Aorta (tissue), 5 donors: ENCODE measurements around the gene ANKRD1. TPM values are rescaled to one million over a fixed set of nuclear protein-coding genes. Genes with fewer than 3 reads are reported as not detected.
A peak's percentile ranks its signal among the peaks of the same experiment; 100 is the strongest.
"Not testable (repeated sequence)": the region's sequence is repeated elsewhere in the genome, so short reads cannot be mapped to it uniquely, and the experiment has no call there.

Source experiments
- ATAC-seq: fragments of 200-7000 bp; cut with Tn5 transposase; one replicate; pipeline ENCODE4 v1.9.1; 2022; ENCODE audit warnings: moderate library complexity; ENCODE audit not compliant: low FRiP score
- DNase-seq, 2 donors: peaks; one replicate each; pipeline ENCODE4 v3.0.0-alpha.2; 2020
- H3K27ac ChIP-seq, 2 donors: one replicate each; pipeline ENCODE4 v1.5.1; 2013; ENCODE audit warnings: low read length in 2 of 2, mild to moderate bottlenecking in 2 of 2, moderate library complexity in 2 of 2, control low read depth in 1 of 2, inconsistent platforms in 1 of 2, low read depth in 1 of 2
- H3K27me3 ChIP-seq, 2 donors: one replicate each; pipeline ENCODE4 v1.6.1; 2013; ENCODE audit warnings: control low read depth in 1 of 2, low read length in 1 of 2, mild to moderate bottlenecking in 1 of 2, moderate library complexity in 1 of 2; ENCODE audit not compliant: insufficient read depth in 2 of 2, control insufficient read depth in 1 of 2
- H3K36me3 ChIP-seq, 2 donors: one replicate each; pipeline ENCODE4 v1.6.1; 2013; ENCODE audit warnings: control low read depth in 1 of 2, low read length in 1 of 2, mild to moderate bottlenecking in 1 of 2; ENCODE audit not compliant: insufficient read depth in 2 of 2, control insufficient read depth in 1 of 2
- H3K4me1 ChIP-seq, 2 donors: one replicate each; pipeline ENCODE4 v1.6.1; 2013; ENCODE audit warnings: low read length in 2 of 2, control low read depth in 1 of 2, mild to moderate bottlenecking in 1 of 2, moderate library complexity in 1 of 2; ENCODE audit not compliant: insufficient read depth in 2 of 2, control insufficient read depth in 1 of 2
- H3K4me3 ChIP-seq, 2 donors: one replicate each; pipeline ENCODE4 v1.5.1; 2013; ENCODE audit warnings: low read length in 2 of 2, control low read depth in 1 of 2, mild to moderate bottlenecking in 1 of 2
- H3K9me3 ChIP-seq: one replicate; pipeline ENCODE4 v1.6.1; 2013; ENCODE audit warnings: mild to moderate bottlenecking, low read length; ENCODE audit not compliant: control insufficient read depth
- WGBS, 2 donors: extraction: QIAGEN DNeasy Blood & Tissue Kit; methylation state at CpG; one replicate each; pipeline ENCODE4 v1.1.7; 2013; 5-methylcytosine and 5-hydroxymethylcytosine counted together
- intact Hi-C, 2 donors: fragments of 100-400 bp; cut with DNase I; formaldehyde crosslinking; loops; one replicate each; pipeline versions ENCODE4 v1.14.2 to v1.15.0; 2022
- polyA plus RNA-seq, 2 donors: library from polyadenylated mRNA; stranded (reverse); fragments of 200-250 nt; gene quantifications; one replicate each; pipeline ENCODE4 v1.2.3, GENCODE V29; 2013
- total RNA-seq, 2 donors: library from RNA; stranded (reverse); fragmentation: NEBNext Ultra II Directional; extraction: Animal tissue kit (Norgen Biotek cat#: 25700); gene quantifications; one replicate each; pipeline ENCODE4 v1.2.1, GENCODE V29; 2021
- donor health status: healthy with polysubstance abuse.
- donor health status: Bipolar disorder and iron deficiency.
- donor health status: DM: no; HTN: no; CAD: no.
- donor health status: DM: no; HTN: no; CAD: no.
- donor health status: DM: yes; HTN: yes; CAD: no.

The ANKRD1 gene
- total and polyA plus RNA-seq, 4 donors, result 0.30 to 62.9 (median 21.5) TPM

DNA sequence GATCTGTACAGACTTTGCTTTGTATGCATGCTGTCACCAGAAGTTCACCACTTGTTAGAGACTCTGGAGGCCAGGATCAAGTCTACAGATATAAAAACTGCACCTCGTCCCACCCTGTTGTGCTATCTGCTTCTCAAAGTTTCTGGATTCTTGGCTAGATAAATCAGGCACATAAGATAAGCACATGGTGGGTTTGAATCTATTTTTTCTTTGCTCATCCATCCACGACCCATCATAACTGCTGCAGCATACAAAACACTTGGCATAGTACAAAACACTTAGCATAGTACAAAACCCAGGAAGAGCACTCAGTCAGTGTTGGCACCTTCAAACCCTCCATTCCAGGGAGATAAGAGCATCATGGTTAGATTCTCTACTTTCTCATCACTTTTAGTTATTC lies 42.4 kb upstream of the ANKRD1 start:
- Histone ChIP-seq H3K36me3 (no peaks in the 10 kb centered on the region), H3K4me1 (no peaks in the 10 kb centered on the region), H3K4me3 (no peak overlapping the region), H3K27me3 (no peaks in the 10 kb centered on the region), H3K9me3 (no peaks in the 10 kb centered on the region), H3K27ac (no peak overlapping the region)
- intact Hi-C loops, result no loop called here
- DNase-seq (no peak), ATAC-seq (no peak)
- WGBS, 2 donors, result 89 to 93% methylated on average over 2 of the region's 2 CpGs

DNA sequence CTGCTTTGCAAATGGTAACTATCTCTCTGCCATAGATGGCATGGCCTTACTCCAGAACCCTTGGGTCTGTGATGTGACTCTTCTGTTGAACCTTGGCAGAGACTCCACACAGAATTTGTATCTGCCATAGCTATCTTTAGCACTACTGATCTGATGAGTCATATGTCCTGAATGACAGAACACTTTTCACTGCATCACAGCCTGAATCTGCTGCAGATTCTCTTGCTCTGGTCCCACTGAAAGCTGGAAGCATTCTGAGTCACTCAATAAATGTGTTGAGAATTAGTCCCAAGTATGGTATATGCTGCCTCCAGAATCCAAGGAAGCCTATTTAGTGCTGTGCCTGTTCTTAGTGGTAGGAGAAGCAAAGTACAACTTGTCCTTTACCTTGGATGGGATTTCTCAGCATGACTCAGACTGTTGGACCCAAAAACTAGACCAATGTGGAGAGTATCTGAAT lies 39.5 kb upstream of the ANKRD1 start:
- H3K36me3 ChIP-seq, result no peaks in the 10 kb centered on the region
- H3K27ac ChIP-seq, result peak overlapping the region; percentile 57 to 91
- H3K4me3 ChIP-seq, result no peak overlapping the region
- ATAC-seq, result peak; percentile 79
- no peaks in the 10 kb centered on the region for H3K27me3 ChIP-seq
- intact Hi-C loops, result no loop called here
- no peak for DNase-seq
- H3K9me3 ChIP-seq, result no peaks in the 10 kb centered on the region
- H3K4me1 ChIP-seq, result peaks cover 0 to 4% of the 10 kb centered on the region in 2 donors

DNA sequence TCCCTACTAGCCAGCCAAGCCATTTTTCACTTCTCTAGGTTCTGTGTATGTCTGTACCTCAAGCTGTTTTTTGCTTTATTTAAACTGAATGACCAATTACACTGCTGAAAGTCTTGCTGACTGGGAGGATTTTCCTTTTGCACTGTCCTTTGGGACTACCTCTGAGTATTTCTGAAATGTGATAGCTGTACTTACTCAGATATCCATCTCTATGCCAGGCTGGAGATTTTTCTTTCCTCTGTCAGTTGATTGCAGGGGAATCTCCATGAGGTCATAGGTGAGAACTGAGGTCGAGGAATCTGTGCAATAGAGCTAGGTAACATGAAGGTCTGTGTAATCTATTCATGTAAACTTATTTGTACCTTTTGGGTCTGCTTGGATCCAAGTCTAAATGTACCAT lies 38.9 kb upstream of the ANKRD1 start:
- ATAC-seq, result no peak

DNA sequence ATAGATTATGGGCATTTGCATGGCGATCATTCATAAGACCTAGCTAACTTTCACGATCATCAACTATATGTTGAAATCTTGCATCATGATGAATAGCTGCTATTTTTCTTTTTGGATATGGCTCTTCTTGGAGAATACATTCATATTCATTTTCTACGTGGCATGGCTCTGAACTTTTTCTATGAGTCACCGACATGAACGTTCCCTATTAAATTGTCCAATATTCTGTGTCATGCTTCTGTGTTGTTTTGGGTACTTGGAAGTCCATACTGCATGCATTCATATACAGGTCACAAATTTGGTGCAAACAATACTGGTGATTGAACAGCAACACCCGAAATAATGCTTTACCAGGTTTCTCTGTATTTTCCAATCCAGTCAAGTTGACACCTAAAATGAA lies 37.9 kb upstream of the ANKRD1 start:
- H3K27ac ChIP-seq, result no peak overlapping the region
- H3K36me3 ChIP-seq, result no peaks in the 10 kb centered on the region
- H3K4me3 ChIP-seq, result no peak overlapping the region
- DNase-seq (no peak), ATAC-seq (no peak)
- H3K4me1 ChIP-seq, result peaks cover 0 to 4% of the 10 kb centered on the region in 2 donors
- H3K9me3 ChIP-seq, result no peaks in the 10 kb centered on the region
- H3K27me3 ChIP-seq, result no peaks in the 10 kb centered on the region
- intact Hi-C loops, result no loop called here
- WGBS, 2 donors, result 85 to 89% methylated on average over 6 of the region's 6 CpGs

More for the DNA sequence above, 38.9 kb upstream of the ANKRD1 start:
- DNase-seq, result no peak
- H3K36me3 ChIP-seq, result no peaks in the 10 kb centered on the region
- H3K4me3 ChIP-seq, result no peak overlapping the region
- intact Hi-C loops, result no loop called here
- WGBS, 2 donors, result 77 to 94% methylated on average over 1 of the region's 1 CpG
- no peaks in the 10 kb centered on the region for H3K9me3 ChIP-seq
- peak overlapping the region in 1 of 2 donors; percentile 69 for H3K27ac ChIP-seq
- H3K27me3 ChIP-seq, result no peaks in the 10 kb centered on the region
- H3K4me1 ChIP-seq, result peaks cover 0 to 4% of the 10 kb centered on the region in 2 donors

- Histone ChIP-seq H3K4me1 (no peaks in the 10 kb centered on the region), H3K36me3 (no peaks in the 10 kb centered on the region), H3K9me3 (no peaks in the 10 kb centered on the region), H3K27ac (no peak overlapping the region), H3K27me3 (no peaks in the 10 kb centered on the region), H3K4me3 (no peak overlapping the region)
- no peak for ATAC-seq
- 76 to 77% methylated on average over 5 of the region's 5 CpGs for WGBS, 2 donors
- no peak for DNase-seq
- intact Hi-C loops, result no loop called here
These were observed 26.4 kb upstream of the ANKRD1 start for GRCh38 chr10:90947030-90947960.

GRCh38 chr10:90945491-90946070 lies 24.7 kb upstream of the ANKRD1 start:
- no peak for DNase-seq
- H3K27me3 ChIP-seq, result no peaks in the 10 kb centered on the region

GRCh38 chr10:90944749-90945148 lies 23.9 kb upstream of the ANKRD1 start:
- intact Hi-C loops, result no loop called here
- DNase-seq, result no peak
- no peaks in the 10 kb centered on the region for H3K4me1 ChIP-seq
- H3K27me3 ChIP-seq, result no peaks in the 10 kb centered on the region
- ATAC-seq, result no peak
- H3K27ac ChIP-seq, result no peak overlapping the region
- H3K4me3 ChIP-seq, result no peak overlapping the region
- 0 to 45% methylated on average over 1 of the region's 1 CpG for WGBS, 2 donors
- H3K36me3 ChIP-seq, result no peaks in the 10 kb centered on the region
- H3K9me3 ChIP-seq, result no peaks in the 10 kb centered on the region

More at GRCh38 chr10:90945491-90946070, 24.7 kb upstream of the ANKRD1 start:
- H3K27ac ChIP-seq, result no peak overlapping the region
- 13 to 15% methylated on average over 4 of the region's 4 CpGs for WGBS, 2 donors
- no peaks in the 10 kb centered on the region for H3K4me1 ChIP-seq
- no peak for ATAC-seq
- no peaks in the 10 kb centered on the region for H3K9me3 ChIP-seq
- no peak overlapping the region for H3K4me3 ChIP-seq
- intact Hi-C loops, result no loop called here
- no peaks in the 10 kb centered on the region for H3K36me3 ChIP-seq

GRCh38 chr10:90942980-90943379 lies 22.1 kb upstream of the ANKRD1 start:
- ATAC-seq, H3K9me3 ChIP-seq, H3K4me1 ChIP-seq, DNase-seq, intact Hi-C loops, H3K36me3 ChIP-seq, H3K27ac ChIP-seq, H3K4me3 ChIP-seq, H3K27me3 ChIP-seq: not testable (repeated sequence)
- 73 to 89% methylated on average over 3 of the region's 3 CpGs for WGBS, 2 donors

GRCh38 chr10:90939648-90940047 lies 18.8 kb upstream of the ANKRD1 start:
- Histone ChIP-seq H3K27ac (no peak overlapping the region), H3K36me3 (no peaks in the 10 kb centered on the region), H3K27me3 (no peaks in the 10 kb centered on the region), H3K9me3 (no peaks in the 10 kb centered on the region), H3K4me3 (no peak overlapping the region), H3K4me1 (peaks cover 0 to 3% of the 10 kb centered on the region in 2 donors)
- ATAC-seq (no peak), DNase-seq (no peak)
- intact Hi-C loops, result no loop called here
- WGBS, 2 donors, result 95% methylated on average over 6 of the region's 6 CpGs
